Suppressor macrophage (primary cell): ENCODE results near the gene PARD3.

Source experiments
- DNase-seq, 4 experiments: peaks; one replicate each; pipeline ENCODE4 v3.0.0-alpha.2; 2020 to 2022

Gene PARD3

DNA sequence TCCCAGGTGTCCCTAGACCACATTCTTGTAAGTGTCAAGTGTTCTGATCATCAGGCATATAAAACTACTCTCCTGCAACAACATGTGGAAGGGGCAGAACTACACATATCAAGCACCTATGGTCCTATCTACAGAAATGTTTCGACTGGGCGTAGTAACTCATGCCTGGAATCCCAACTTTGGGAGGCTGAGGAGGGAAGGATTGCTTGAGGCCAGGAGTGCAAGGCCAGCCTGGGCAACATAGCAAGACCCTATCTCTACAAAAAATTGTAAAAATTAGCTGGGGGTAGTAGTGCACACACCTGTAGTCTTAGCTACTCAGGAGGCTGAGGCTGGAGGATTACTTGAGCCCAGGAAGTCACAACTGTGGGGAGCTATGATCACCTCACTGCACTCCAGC, 244.2 kb downstream of the PARD3 start:
- no peak for DNase-seq

DNA sequence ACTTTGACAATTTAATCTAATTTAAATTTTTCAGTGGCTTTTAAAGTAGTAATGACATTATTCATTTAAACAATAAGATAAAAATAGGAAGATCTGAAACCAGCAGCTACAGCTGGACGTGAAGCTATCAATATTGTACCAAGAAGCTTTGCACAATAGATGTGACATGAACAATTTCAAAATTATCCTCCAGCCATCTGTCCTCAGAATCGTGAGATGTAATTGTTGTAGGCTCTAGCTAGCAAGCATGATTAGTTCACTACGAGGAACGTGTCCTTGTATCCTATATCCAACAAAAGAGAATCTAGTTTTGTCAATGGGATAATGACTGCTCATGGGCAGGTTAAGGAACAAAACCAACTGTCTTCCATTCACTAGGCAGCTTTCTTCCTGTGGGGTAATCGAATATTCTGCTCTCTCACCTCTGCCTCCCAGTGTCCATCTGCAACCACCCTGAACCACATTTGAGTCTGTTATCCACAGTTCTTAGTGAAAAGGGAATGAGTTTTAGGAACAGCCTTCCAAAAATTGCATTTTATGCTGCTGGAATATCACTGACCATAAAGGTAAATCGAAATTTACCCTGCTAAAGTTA, 247.3 kb downstream of the PARD3 start:
- DNase-seq, result no peak

GRCh38 chr10:34565934-34566333, 249.2 kb downstream of the PARD3 start:
- no peak for DNase-seq

DNA sequence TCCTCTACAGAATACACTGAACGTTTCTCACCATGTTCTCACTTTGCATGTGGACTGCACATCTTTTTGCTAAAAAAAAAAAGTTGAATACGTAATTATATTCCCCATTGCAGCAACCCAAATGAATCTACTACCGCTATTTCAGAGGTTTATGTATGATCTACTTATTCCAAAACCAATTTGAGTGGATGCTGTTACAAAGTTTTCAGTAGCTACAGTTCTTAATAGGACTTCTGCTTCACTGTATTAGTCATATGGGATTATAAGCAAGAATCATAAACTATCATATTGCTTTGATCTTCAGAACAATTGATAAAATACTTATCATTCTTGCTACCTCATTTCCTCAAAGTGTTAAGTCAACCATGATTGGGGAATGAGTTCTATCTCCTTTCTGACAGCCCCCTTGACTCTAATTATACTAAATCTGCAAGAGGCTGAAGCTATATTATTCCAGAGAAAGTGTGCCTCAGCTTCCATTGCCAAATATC, 257.0 kb downstream of the PARD3 start:
- no peak for DNase-seq

- no peak for DNase-seq
Observed at GRCh38 chr10:34557173-34557572, 257.9 kb downstream of the PARD3 start.

- no peak for DNase-seq
Observed at GRCh38 chr10:34555653-34556052, 259.4 kb downstream of the PARD3 start.

DNA sequence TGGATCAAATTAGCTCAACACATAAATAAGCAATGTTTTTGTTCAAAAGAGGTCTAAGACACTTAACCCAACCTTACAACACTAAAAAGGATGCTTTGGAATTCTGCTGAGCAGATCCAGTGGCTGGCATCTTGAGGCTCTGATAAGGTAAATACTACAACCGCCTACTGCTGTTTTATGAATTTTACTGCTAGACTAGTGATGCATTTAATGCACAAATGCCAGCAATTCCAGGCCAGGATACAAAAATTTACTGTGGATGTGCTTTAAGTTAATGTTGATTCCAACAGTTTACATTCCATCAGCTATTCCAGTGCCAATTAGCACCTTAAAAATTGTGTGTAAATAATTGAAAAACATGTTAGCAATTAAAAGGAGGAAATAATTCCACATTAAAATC, 261.3 kb downstream of the PARD3 start:
- no peak for DNase-seq

- DNase-seq, result no peak
Observed at GRCh38 chr10:34551295-34551694, 263.8 kb downstream of the PARD3 start.

DNA sequence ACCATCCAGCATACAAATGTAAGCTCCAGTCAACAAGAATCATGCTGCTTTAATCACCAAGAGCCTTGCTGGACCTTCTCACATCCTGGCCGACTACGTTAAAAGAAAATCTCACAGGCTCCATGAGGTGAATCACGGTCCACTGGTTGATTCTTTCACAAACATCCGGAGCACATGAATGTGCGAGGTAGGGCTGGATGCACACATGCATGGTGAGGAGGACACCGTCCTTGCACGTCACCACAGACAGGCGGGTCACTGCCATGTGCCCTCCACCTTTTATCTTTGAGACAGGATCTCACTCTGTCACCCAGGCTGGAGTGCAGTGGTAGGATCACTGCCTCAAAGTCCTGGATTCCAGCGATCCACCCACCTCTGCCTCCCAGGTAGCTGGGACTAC, 265.1 kb downstream of the PARD3 start:
- DNase-seq, result no peak

DNA sequence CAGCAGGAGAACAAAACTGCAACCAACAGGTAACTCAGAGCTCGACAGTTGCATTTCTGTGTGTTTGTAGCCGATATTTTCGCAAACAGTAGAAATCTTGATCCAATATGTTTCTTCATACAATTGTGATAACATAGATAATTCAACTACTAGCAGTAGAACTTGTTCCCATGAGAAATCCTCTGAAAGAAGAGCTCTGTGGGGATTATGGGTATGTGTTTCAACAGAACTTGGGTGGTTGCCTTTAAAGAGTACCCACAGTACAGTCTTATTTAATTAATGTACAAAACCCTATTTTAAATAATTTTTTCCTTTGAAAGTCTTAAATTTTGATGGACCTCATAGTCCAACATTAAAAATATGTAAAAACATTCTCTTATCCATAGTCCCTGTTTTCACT, 266.1 kb downstream of the PARD3 start:
- DNase-seq, result no peak

- DNase-seq, result no peak
Observed at GRCh38 chr10:34548466-34548865, 266.6 kb downstream of the PARD3 start.

DNA sequence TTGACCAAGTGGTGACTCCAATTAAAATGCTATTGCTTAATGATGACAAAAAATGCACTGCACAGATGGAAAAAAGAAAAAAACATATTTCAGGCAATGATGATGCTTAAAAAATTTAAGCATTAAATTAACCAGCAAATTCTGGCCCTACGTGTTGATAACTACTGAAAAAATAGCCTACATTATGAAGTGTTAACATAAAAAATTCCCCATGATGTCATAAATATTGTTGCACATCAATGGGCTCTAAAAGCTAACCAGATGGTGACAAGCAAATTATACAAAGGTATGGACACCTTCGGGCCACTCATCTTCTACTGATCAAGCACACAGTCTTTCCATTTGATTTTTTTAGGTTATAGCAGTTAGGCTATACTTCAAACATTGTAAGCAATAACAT, 267.4 kb downstream of the PARD3 start:
- DNase-seq, result no peak

DNA sequence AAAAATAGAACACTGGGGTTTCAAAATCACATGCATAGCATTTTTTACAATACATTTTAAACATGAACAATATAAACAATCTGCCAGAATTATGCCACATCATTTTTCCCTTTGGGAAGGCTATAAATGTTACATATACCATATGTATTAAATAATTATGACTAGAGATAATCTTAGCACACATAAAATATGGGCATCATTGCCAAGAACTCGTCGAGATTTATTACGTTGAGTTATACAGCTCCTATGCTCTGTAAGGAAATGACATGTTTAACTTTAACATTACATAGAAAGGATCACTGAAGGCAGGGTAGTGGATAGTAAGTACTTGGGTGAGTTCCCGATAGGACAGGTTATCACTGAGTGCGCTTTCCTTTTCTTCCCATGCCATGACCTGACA, 267.8 kb downstream of the PARD3 start:
- no peak for DNase-seq

GRCh38 chr10:34544400-34544799, 270.7 kb downstream of the PARD3 start:
- DNase-seq, result no peak

DNA sequence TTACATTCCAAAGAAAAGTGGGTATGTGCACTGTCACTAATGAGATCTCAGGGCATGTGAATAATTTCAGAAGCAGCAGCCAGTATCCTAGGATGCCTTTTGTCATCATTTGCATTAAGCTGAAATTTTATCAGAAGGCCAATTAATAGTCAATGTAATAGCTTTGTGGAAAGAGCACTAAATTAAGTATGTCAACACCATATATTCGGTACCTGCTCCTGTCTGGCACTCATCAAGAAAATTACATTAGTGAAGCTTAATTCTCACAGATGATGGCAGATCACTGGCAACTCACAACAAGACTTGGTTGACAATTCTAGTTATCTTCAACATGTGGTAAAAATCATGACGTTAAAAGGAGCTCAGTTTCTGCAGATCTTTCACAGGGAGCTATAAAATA, 271.4 kb downstream of the PARD3 start:
- DNase-seq, result no peak

GRCh38 chr10:34540492-34540891, 274.6 kb downstream of the PARD3 start:
- no peak for DNase-seq

DNA sequence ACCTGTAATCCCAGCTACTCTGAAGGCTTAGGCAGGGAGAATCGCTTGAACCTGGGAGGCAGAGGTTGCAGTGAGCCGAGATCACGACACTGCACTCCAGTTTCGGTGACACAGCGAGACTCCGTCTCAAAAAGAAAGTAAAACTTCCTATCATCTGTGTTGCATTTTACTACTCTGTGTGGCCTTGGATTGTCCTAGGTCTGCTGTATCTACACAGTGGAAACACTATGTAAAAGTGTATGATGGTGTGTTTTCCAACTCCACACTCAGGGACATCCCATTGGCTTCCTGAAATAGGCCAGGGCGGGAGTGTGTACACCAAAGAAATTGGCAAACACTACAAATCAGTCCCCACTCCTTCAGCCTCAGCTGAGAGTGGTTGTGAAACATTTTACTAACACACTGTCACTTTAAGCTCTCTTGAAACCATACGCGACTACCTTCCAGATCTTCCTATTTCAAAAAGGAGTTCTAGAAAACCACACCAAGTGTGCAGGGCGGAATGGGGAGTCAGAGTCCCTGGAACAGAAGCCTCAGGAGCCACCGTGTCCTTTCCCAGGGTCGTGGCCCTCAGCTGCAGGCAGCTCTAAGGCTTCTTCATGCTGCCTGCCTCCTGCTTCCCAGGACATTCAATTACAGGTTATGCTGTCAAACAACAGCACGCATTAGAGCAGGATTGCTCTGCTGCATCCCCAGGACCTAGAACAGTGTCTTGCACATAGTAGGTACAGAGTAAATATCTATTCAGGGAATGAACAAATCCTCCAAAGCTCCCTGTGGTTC, 275.4 kb downstream of the PARD3 start:
- no peak for DNase-seq

- no peak for DNase-seq
Observed at GRCh38 chr10:34538281-34538829, 276.7 kb downstream of the PARD3 start.

- DNase-seq, result no peak
Observed at GRCh38 chr10:34537629-34538231, 277.4 kb downstream of the PARD3 start.

GRCh38 chr10:34535872-34536271, 279.2 kb downstream of the PARD3 start:
- DNase-seq, result no peak

GRCh38 chr10:34530778-34531177, 284.3 kb downstream of the PARD3 start:
- DNase-seq, result no peak

GRCh38 chr10:34528320-34528719, 286.8 kb downstream of the PARD3 start:
- DNase-seq, result no peak
